Measurements from ENCODE around the gene CEP41. TPM values are rescaled to one million over a fixed set of nuclear protein-coding genes. Genes with fewer than 3 reads are reported as not detected.

CEP41 gene
- total and polyA plus RNA-seq, 7 donors = 2.4 to 4.6 (median 3.4) TPM

DNA sequence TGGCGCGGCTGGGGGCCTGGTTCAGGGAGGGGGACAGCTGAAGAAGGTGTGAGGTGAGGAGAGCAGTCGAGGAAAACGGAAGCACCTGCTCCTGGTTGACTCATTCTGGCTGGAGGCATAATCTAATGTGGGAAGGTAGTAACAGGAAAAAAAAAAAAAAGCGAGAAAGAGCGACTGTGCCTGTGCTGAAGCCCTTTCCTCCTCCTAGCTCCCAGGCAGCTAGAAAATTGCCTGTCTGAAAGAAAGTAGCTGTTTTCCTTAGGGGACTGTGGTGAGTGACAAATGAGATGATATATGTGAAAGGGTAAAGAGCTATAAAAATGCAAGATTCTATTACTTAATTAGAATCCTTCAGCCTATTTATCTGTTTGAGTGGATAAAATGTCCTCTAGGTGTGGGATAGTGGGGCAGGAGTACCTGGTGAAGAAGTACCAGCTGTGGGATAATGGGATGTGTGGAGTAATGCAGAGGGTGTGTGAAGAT, 46.2 kb upstream of the CEP41 start:
- Histone ChIP-seq H3K27ac (no peak overlapping the region), H3K4me3 (peak overlapping the region; percentile 57), H3K4me1 (no peaks in the 10 kb centered on the region), H3K27me3 (ENCODE audit: insufficient read depth in 3 of 3, low read length in 2 of 3) (peaks cover 0 to 32% (median 12%) of the 10 kb centered on the region in 3 donors), H3K36me3 (ENCODE audit: insufficient read depth in 1 of 2, low read depth in 1 of 2) (no peaks in the 10 kb centered on the region), H3K9me3 (no peaks in the 10 kb centered on the region)
- intact Hi-C loops (cut with DNase I) = loop anchor here in 1 of 2 donors (5.0 to 10.0 kb wide), 3 partner anchors 212 to 268 kb away; no protein-coding TSS in a partner anchor
- DNase-seq = no peak
- TF ChIP-seq, protein P1, sequence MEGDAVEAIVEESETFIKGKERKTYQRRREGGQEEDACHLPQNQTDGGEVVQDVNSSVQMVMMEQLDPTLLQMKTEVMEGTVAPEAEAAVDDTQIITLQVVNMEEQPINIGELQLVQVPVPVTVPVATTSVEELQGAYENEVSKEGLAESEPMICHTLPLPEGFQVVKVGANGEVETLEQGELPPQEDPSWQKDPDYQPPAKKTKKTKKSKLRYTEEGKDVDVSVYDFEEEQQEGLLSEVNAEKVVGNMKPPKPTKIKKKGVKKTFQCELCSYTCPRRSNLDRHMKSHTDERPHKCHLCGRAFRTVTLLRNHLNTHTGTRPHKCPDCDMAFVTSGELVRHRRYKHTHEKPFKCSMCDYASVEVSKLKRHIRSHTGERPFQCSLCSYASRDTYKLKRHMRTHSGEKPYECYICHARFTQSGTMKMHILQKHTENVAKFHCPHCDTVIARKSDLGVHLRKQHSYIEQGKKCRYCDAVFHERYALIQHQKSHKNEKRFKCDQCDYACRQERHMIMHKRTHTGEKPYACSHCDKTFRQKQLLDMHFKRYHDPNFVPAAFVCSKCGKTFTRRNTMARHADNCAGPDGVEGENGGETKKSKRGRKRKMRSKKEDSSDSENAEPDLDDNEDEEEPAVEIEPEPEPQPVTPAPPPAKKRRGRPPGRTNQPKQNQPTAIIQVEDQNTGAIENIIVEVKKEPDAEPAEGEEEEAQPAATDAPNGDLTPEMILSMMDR (IDR thresholded peaks at IDR 0.05) = no peak
- no peak for ATAC-seq
- WGBS, 3 donors = 58 to 70% (median 64%) methylated on average over 6 of the region's 6 CpGs

DNA sequence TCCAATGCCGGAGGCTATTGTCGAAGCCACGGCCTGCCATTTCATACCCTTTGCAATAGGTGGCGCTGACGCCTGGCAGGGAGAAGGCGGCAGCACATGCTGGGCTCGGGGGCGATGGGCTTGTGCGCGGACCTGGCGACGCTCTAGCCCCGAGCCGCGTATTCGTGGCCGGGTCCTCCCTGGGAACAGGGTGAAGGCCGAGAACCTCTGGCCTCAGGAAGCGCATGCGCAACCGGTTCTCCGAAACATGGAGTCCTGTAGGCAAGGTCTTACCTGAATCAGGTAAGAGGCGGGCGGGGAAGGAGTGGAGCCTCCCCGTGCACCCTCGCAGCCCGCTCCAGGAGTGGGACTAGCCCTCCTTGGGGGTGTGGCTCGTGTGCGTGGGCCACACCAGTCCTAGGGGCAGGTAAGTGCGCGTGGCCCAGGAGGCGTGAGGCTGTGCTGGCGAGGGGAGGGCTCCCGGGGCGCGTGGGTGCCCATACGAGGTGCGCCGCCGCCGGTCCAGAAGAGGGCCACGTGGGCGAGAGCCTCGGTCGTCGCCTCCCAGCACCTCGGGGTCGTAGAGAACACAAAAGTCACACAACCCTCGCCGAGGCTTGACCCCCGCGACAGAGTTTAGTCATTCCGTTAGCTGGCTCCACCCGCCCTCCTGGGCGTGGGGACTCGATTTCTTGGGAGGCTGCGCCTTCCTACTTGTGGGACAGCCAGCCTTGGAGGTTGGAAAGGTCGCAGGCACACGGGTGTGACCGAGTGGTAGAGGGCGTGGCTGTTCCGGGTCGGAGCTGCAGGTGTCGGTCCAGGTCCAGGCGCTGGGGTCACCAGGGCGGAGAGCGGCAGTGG, 45.5 kb upstream of the CEP41 start:
- ATAC-seq = peak in 2 of 4 donors; percentile 45 to 54
- no peaks in the 10 kb centered on the region for H3K4me1 ChIP-seq
- no peaks in the 10 kb centered on the region for H3K36me3 ChIP-seq (ENCODE audit: insufficient read depth in 1 of 2, low read depth in 1 of 2)
- 50 to 53% (median 50%) methylated on average over 57 to 67 of the region's 67 CpGs for WGBS, 3 donors
- TF ChIP-seq, protein P1 (IDR thresholded peaks at IDR 0.05) = peak; percentile 33
- H3K4me3 ChIP-seq = peak overlapping the region; percentile 57
- DNase-seq = peak; percentile 56 to 61
- intact Hi-C loops (cut with DNase I) = loop anchor here in 1 of 2 donors (5.0 to 10.0 kb wide), 3 partner anchors 212 to 268 kb away; no protein-coding TSS in a partner anchor
- H3K9me3 ChIP-seq = no peaks in the 10 kb centered on the region
- peaks cover 0 to 25% (median 12%) of the 10 kb centered on the region in 3 donors for H3K27me3 ChIP-seq (ENCODE audit: insufficient read depth in 3 of 3, low read length in 2 of 3)
- no peak overlapping the region for H3K27ac ChIP-seq

DNA sequence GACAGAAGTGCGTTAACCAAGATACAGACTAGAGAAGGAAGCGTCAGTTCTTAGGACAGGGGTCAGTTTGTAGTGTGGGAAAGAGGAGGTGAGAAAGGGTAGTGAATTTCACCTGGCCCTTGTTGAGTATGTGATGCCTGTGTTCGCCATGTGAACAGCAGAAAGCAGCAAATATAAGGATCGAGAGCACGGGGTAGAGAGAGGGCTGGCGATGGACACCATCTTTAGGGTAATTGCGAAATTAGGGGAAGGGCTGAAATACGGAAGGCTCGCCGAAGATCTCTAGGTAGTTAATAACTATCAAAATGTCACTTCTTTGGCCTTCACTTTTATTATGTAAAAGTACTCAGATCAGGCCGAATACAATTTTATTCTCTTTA, 44.9 kb upstream of the CEP41 start:
- intact Hi-C loops (cut with DNase I) = loop anchor here in 1 of 2 donors (5.0 to 10.0 kb wide), 3 partner anchors 211 to 269 kb away; no protein-coding TSS in a partner anchor
- DNase-seq = no peak
- no peaks in the 10 kb centered on the region for H3K4me1 ChIP-seq
- H3K4me3 ChIP-seq = peak overlapping the region; percentile 57
- no peaks in the 10 kb centered on the region for H3K36me3 ChIP-seq (ENCODE audit: insufficient read depth in 1 of 2, low read depth in 1 of 2)
- 86 to 91% (median 88%) methylated on average over 11 of the region's 11 CpGs for WGBS, 3 donors
- no peak for ATAC-seq
- TF ChIP-seq, protein P1 (IDR thresholded peaks at IDR 0.05) = no peak
- no peak overlapping the region for H3K27ac ChIP-seq
- peaks cover 0 to 19% (median 12%) of the 10 kb centered on the region in 3 donors for H3K27me3 ChIP-seq (ENCODE audit: insufficient read depth in 3 of 3, low read length in 2 of 3)
- H3K9me3 ChIP-seq = no peaks in the 10 kb centered on the region

DNA sequence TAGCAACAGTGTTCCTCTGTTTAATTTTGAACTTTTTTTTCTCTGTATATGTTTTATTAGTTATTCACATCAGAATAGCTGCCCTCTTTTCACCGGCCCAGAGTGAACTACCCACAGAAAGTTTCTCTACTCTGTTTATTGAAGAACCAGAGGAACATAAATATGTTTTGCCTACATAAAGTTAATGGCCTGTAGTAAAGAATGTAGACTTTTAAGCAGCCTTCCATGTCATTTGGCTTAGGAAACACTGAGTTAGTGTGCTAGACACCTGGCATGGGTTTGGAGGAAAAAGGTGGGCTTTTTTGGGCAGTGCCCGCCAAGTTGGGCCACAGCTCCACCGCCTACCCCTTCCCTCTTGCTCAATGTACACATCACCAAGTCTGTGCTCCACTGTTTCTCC, 42.2 kb upstream of the CEP41 start:
- H3K27ac ChIP-seq = no peak overlapping the region
- 96 to 98% (median 97%) methylated on average over 3 of the region's 3 CpGs for WGBS, 3 donors
- no peaks in the 10 kb centered on the region for H3K9me3 ChIP-seq
- DNase-seq (no peak), ATAC-seq (no peak)
- H3K36me3 ChIP-seq (ENCODE audit: insufficient read depth in 1 of 2, low read depth in 1 of 2) = no peaks in the 10 kb centered on the region
- intact Hi-C loops (cut with DNase I) = loop anchor here in 1 of 2 donors (10.0 kb wide), 2 partner anchors 208 to 272 kb away; no protein-coding TSS in a partner anchor
- H3K27me3 ChIP-seq (ENCODE audit: insufficient read depth in 3 of 3, low read length in 2 of 3) = peaks cover 0 to 6% (median 3%) of the 10 kb centered on the region in 3 donors
- TF ChIP-seq, protein P1 (IDR thresholded peaks at IDR 0.05) = no peak
- no peaks in the 10 kb centered on the region for H3K4me1 ChIP-seq
- H3K4me3 ChIP-seq = no peak overlapping the region

Data from psoas muscle (tissue), 8 donors.